ENCODE results near the gene RELN.

RELN gene

GRCh38 chr7:103668279-103668941 lies 321.0 kb downstream of the RELN start:
- no peak for DNase-seq

- no peak for DNase-seq
These were observed 323.1 kb downstream of the RELN start for GRCh38 chr7:103666326-103666725.

GRCh38 chr7:103664577-103664976 lies 324.9 kb downstream of the RELN start:
- DNase-seq, result no peak

- DNase-seq, result no peak
These were observed 328.7 kb downstream of the RELN start for GRCh38 chr7:103660455-103661371.

GRCh38 chr7:103658055-103659005 lies 331.1 kb downstream of the RELN start:
- no peak for DNase-seq

- DNase-seq, result no peak
These were observed 332.0 kb downstream of the RELN start for GRCh38 chr7:103657474-103657894.

- no peak for DNase-seq
These were observed 333.2 kb downstream of the RELN start for GRCh38 chr7:103656221-103656620.

GRCh38 chr7:103651593-103652377 lies 337.7 kb downstream of the RELN start:
- DNase-seq, result no peak

- DNase-seq, result no peak
These were observed 340.4 kb downstream of the RELN start for GRCh38 chr7:103649052-103649451.

- DNase-seq, result no peak
These were observed 341.3 kb downstream of the RELN start for GRCh38 chr7:103648135-103648534.

GRCh38 chr7:103644319-103644718 lies 345.1 kb downstream of the RELN start:
- no peak for DNase-seq

- no peak for DNase-seq
These were observed 349.3 kb downstream of the RELN start for GRCh38 chr7:103640031-103640779.

- DNase-seq, result no peak
These were observed 351.7 kb downstream of the RELN start for GRCh38 chr7:103637726-103638125.

- no peak for DNase-seq
These were observed 352.4 kb downstream of the RELN start for GRCh38 chr7:103637094-103637493.

GRCh38 chr7:103636153-103636552 lies 353.3 kb downstream of the RELN start:
- DNase-seq, result no peak

- DNase-seq, result no peak
These were observed 356.5 kb downstream of the RELN start for GRCh38 chr7:103632972-103633371.

GRCh38 chr7:103632005-103632639 lies 357.3 kb downstream of the RELN start:
- no peak for DNase-seq

- no peak for DNase-seq
These were observed 359.1 kb downstream of the RELN start for GRCh38 chr7:103630318-103630717.

GRCh38 chr7:103628742-103629141 lies 360.7 kb downstream of the RELN start:
- no peak for DNase-seq

- no peak for DNase-seq
These were observed 362.7 kb downstream of the RELN start for GRCh38 chr7:103626776-103627175.

- DNase-seq, result no peak
These were observed 367.2 kb downstream of the RELN start for GRCh38 chr7:103622274-103622673.
